OCI-LY3 (cell line): ENCODE data around the gene ATP5MG.

Source experiments
- CTCF ChIP-seq: fragments of 200-600, 300-600 bp; sonication (generic); IDR thresholded peaks from 2 replicates; pipeline ENCODE4 v1.5.1; 2014; ENCODE audit warnings: antibody characterized with exemption, low read length, low read depth
- EZH2phosphoT487 ChIP-seq: fragments of 200-600 bp; shearing (Covaris generic); IDR thresholded peaks from 2 replicates; pipeline ENCODE4 v1.6.1; 2018; ENCODE audit warnings: antibody characterized with exemption, mixed run types, low read depth

DNA sequence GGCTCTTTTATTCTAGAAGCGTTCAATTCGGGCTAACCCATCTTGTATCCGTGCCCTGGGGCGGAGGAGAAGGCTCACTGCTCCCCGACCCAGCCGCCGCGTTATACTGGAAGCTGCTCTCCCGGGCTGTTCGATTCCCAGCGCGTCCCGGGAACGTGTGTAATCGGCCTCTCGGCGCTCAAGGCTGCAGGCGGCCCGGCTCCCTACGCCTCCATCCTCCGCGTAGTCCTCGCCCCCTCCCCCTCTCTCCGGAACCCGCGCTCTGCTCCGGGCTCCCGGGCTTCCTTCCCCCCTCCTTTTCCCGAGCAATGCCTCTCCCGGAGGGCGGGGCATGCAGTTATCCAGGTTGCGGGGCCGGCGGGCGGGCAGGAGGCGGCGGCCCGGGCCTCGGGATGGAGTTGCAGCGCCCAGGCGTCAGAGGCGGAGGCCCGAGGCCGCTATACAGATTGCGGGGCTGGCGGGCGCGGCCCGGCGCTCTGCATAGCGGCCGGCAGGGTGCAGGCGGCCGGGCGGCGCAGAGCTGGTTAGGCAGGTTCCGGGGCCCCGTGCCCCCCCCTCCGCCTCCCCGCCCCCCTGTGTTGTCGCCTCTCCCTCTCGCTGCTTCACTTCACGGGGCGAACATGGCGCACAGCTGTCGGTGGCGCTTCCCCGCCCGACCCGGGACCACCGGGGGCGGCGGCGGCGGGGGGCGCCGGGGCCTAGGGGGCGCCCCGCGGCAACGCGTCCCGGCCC lies 34.7 kb downstream of the ATP5MG start, which contains the start of gene KMT2A:
- TF ChIP-seq CTCF (no peak), EZH2phosphoT487 (no peak)
